ENCODE measurements around the gene NLN. TPM values are rescaled to one million over a fixed set of nuclear protein-coding genes. Genes with fewer than 3 reads are reported as not detected.
A peak's percentile ranks its signal among the peaks of the same experiment; 100 is the strongest.

The NLN gene
- total RNA-seq, 2 experiments from 2014 or later = 38.4 to 42.5 TPM

DNA sequence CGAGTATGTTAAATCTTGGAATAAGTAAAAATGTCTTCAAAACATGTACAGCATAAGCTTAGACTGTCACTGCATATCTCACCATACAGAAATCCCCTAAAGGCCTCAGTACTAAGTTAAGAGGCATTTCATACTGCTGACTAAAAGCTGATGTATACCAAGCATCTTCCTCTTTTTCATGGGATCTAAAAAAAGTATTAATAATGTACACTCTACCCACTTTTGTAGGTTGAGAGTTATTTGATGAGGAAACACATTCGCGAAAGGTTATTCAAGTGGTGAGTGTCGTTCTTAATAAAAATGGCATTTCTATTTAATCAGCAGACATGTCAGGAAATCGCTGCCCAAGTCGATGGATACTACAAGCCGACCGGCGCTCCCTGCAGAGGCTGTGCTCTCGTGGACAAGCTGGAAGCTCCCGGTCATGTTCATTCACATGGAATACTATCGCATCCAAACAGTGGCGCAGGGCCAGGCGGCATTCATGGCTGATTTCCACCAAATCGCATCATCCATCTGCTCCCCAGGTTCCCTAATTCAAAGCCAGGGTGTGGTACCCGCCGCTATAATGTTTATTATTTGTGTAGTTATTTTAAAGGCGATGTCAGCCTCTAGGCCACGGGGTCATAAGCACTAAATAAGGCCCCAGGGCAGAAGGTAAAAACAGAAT, 820 bp upstream of the NLN start:
- POLR2A ChIA-PET = interaction anchor here (0.6 to 2.4 kb wide), 6 partner anchors 10 to 331 kb away, joined by 3 to 9 read pairs (median 4); partner anchors contain the start of genes CENPK, ERBIN, PPWD1 and TRIM23
- Mint-ChIP-seq H3K27me3 (no peaks in the 10 kb centered on the region), H3K4me1 (ENCODE audit: low read depth) (peaks cover 13% of the 10 kb centered on the region), H3K27ac (peak overlapping the region; percentile 93), H3K4me3 (peak overlapping the region; percentile 86), H3K9me3 (no peaks in the 10 kb centered on the region), H3K36me3 (ENCODE audit: low read depth) (peaks cover 9% of the 10 kb centered on the region)
- intact Hi-C loops (cut with micrococcal nuclease) = loop anchor here (5.0 kb wide), 1 partner anchor 206 kb away; the partner anchor contains the start of gene ERBIN
- ATAC-seq = peak; percentile 32
- TF ChIP-seq, protein P1, sequence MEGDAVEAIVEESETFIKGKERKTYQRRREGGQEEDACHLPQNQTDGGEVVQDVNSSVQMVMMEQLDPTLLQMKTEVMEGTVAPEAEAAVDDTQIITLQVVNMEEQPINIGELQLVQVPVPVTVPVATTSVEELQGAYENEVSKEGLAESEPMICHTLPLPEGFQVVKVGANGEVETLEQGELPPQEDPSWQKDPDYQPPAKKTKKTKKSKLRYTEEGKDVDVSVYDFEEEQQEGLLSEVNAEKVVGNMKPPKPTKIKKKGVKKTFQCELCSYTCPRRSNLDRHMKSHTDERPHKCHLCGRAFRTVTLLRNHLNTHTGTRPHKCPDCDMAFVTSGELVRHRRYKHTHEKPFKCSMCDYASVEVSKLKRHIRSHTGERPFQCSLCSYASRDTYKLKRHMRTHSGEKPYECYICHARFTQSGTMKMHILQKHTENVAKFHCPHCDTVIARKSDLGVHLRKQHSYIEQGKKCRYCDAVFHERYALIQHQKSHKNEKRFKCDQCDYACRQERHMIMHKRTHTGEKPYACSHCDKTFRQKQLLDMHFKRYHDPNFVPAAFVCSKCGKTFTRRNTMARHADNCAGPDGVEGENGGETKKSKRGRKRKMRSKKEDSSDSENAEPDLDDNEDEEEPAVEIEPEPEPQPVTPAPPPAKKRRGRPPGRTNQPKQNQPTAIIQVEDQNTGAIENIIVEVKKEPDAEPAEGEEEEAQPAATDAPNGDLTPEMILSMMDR (IDR thresholded peaks at IDR 0.05) = no peak
- CTCF ChIA-PET = interaction anchor here (1.0 to 1.2 kb wide), 2 partner anchors 10 to 423 kb away, joined by 3 to 4 read pairs; partner anchors contain the start of gene SREK1
- peak; percentile 24 for DNase-seq

GRCh38 chr5:65722575-65723403, 784 bp downstream of the NLN start:
- peak; percentile 13 for DNase-seq
- CTCF ChIA-PET = no interaction called here
- no peaks in the 10 kb centered on the region for H3K27me3 Mint-ChIP-seq

GRCh38 chr5:65727491-65728156, 5.6 kb downstream of the NLN start:
- ATAC-seq = no peak
- intact Hi-C loops (cut with micrococcal nuclease) = no loop called here
- TF ChIP-seq, protein P1 (IDR thresholded peaks at IDR 0.05) = no peak
- peaks cover 13% of the 10 kb centered on the region for H3K4me1 Mint-ChIP-seq (ENCODE audit: low read depth)
- no peak for DNase-seq
- peaks cover 2% of the 10 kb centered on the region for H3K36me3 Mint-ChIP-seq (ENCODE audit: low read depth)
- POLR2A ChIA-PET = no interaction called here
- CTCF ChIA-PET = interaction anchor here (1.0 kb wide), 1 partner anchor 12 kb away, joined by 3 read pairs; no protein-coding TSS in a partner anchor
- no peak overlapping the region for H3K27ac Mint-ChIP-seq
- H3K27me3 Mint-ChIP-seq = no peaks in the 10 kb centered on the region
- no peak overlapping the region for H3K4me3 Mint-ChIP-seq
- H3K9me3 Mint-ChIP-seq = no peaks in the 10 kb centered on the region

More at GRCh38 chr5:65722575-65723403, 784 bp downstream of the NLN start:
- Mint-ChIP-seq H3K9me3 (no peaks in the 10 kb centered on the region), H3K36me3 (ENCODE audit: low read depth) (peaks cover 9% of the 10 kb centered on the region), H3K4me1 (ENCODE audit: low read depth) (peaks cover 13% of the 10 kb centered on the region), H3K4me3 (peak overlapping the region; percentile 86), H3K27ac (peak overlapping the region; percentile 88)
- POLR2A ChIA-PET = interaction anchor here (1.3 to 2.4 kb wide), 2 partner anchors 91 to 204 kb away, joined by 5 to 9 read pairs; partner anchors contain the start of gene ERBIN
- intact Hi-C loops (cut with micrococcal nuclease) = loop anchor here (5.0 kb wide), 1 partner anchor 205 kb away; the partner anchor contains the start of gene ERBIN
- ATAC-seq = no peak
- TF ChIP-seq, protein P1 (IDR thresholded peaks at IDR 0.05) = no peak

DNA sequence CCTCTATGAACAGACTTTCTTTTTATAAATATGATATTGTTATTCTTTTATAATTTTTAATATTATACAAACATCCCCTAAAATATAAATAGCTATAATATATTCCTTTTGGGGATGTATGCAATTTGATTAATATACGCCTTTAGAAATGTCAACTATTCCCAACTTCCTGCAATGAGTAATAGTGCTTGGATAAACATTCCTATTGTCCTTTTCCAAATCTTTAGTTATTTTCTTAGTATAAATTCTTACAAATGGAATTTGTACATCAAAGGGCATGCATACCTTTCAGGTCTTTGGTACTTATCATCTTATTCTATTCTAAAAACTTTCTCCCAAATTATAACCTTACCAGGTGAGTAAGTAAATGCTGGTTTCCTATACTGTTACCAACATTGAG, 6.2 kb downstream of the NLN start:
- Mint-ChIP-seq H3K27ac (no peak overlapping the region), H3K27me3 (no peaks in the 10 kb centered on the region), H3K4me3 (no peak overlapping the region), H3K36me3 (ENCODE audit: low read depth) (peaks cover 2% of the 10 kb centered on the region), H3K9me3 (no peaks in the 10 kb centered on the region), H3K4me1 (ENCODE audit: low read depth) (peaks cover 11% of the 10 kb centered on the region)
- TF ChIP-seq, protein P1 (IDR thresholded peaks at IDR 0.05) = no peak
- ChIA-PET POLR2A (no interaction called here), CTCF (interaction anchor here (1.0 kb wide), 1 partner anchor 12 kb away, joined by 3 read pairs; no protein-coding TSS in a partner anchor)
- no peak for DNase-seq
- intact Hi-C loops (cut with micrococcal nuclease) = no loop called here
- ATAC-seq = no peak

Data from activated CD8-positive, alpha-beta T cell treated with anti-CD3 and anti-CD28 coated beads for 36 hours (primary cell).